Lower leg skin (tissue), 3 donors: ENCODE data around the gene MAP9.

ENCODE experiments used
- POLR2A ChIP-seq, 2 donors: fragments of 450-650 bp; IDR thresholded peaks; one replicate each; pipeline ENCODE4 v1.6.1; 2016 to 2017; ENCODE audit warnings: antibody characterized with exemption in 2 of 2, mild to moderate bottlenecking in 1 of 2, moderate library complexity in 1 of 2
- TF ChIP-seq, protein P1 (sequence below), 3 donors: fragments of 450-650 bp; IDR thresholded peaks; one replicate each; pipeline ENCODE4 v1.5.1; 2016; ENCODE audit warnings: antibody characterized with exemption in 3 of 3, mild to moderate bottlenecking in 3 of 3, moderate library complexity in 2 of 3

DNA sequence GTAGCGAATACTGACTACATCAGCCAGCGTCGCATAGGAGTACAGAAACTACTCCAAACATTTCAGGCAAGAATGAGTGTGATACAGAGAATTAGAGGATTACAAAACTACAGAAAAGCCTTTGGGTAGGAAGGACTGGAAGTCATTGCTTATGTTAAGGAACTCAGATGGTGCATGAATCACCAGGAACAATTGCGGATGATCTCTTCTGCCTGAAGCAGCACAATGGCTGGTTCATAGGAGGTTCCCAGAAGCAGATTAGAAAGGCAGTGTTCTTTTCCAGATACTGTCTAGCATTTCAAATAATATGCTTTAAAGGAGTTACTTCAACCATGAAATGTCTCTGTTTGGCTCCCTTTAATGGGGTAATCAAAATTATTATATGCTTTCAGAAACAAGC, 42.5 kb upstream of the MAP9 start:
- TF ChIP-seq, protein P1, sequence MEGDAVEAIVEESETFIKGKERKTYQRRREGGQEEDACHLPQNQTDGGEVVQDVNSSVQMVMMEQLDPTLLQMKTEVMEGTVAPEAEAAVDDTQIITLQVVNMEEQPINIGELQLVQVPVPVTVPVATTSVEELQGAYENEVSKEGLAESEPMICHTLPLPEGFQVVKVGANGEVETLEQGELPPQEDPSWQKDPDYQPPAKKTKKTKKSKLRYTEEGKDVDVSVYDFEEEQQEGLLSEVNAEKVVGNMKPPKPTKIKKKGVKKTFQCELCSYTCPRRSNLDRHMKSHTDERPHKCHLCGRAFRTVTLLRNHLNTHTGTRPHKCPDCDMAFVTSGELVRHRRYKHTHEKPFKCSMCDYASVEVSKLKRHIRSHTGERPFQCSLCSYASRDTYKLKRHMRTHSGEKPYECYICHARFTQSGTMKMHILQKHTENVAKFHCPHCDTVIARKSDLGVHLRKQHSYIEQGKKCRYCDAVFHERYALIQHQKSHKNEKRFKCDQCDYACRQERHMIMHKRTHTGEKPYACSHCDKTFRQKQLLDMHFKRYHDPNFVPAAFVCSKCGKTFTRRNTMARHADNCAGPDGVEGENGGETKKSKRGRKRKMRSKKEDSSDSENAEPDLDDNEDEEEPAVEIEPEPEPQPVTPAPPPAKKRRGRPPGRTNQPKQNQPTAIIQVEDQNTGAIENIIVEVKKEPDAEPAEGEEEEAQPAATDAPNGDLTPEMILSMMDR (IDR thresholded peaks at IDR 0.05), result no peak
- no peak for TF ChIP-seq POLR2A (IDR thresholded peaks at IDR 0.05)
